ENCODE measurements around the gene INPP5A.

Gene INPP5A

DNA sequence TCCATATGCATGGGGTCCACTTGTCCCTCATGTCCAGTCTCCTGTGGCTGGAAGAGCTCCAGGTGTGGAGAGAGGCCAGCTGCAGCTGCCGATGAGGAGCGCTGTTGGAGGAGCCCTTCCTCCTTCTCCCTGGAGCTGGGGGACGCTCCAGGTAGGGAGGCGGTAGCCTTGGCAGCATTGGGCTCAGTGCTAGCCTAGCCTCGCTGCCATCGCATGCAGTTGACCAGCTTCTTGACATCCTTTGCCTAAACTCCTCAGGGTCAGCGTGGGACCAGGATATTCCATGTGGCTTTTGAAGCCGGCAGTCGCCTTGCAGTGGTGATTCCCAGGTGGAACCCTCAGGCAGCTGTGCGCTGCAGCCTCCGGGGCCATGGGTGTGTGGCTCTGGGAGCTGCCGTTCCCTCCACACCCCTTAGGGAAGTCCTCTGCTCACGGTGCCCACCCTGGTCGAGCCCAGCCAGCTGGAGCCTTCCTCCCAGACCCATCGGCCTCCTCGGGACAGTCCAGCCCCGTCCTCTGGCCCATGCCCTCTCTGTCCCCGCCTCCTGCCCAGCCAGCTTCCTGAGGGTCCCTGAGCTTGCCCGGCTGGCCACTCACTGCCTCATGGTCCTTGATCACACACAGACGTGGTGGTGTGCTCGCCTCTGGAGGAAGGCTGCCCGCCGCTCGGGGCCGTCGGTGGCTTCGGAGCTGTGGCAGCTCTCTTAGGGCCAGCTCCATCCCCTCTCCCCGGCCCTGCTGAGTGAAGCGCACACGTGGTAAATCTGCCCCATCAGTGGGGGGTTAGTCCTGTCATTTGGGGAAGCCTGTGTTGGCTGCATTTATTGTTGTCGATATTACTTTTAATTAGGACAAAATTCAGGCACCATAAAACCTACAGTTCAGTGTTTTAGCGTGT, 21.2 kb downstream of the INPP5A start:
- no peak for TF ChIP-seq POLR2A (IDR thresholded peaks at IDR 0.05; ENCODE audit: low read length)
- TF ChIP-seq GATA1 (IDR thresholded peaks at IDR 0.05; ENCODE audit: low read depth, low read length): no peak
- DNase-seq: no peak

DNA sequence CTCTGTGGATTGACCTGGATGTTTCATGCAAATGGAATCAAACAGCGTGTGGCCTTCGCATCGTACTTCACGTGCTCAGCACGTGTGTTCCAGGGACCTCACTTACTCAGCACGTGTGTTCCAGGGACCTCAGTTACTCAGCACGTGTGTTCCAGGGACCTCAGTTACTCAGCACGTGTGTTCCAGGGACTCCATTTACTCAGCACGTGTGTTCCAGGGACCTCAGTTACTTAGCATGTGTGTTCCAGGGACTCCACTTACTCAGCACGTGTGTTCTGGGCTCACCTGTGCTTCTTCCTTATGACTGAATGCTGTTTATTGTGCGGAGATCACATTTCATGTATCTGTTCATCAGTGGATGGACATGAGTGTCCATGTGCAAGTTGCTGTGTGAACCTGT, 22.0 kb downstream of the INPP5A start:
- no peak for DNase-seq
- TF ChIP-seq GATA1 (IDR thresholded peaks at IDR 0.05; ENCODE audit: low read depth, low read length) (no peak), POLR2A (IDR thresholded peaks at IDR 0.05; ENCODE audit: low read length) (no peak)

DNA sequence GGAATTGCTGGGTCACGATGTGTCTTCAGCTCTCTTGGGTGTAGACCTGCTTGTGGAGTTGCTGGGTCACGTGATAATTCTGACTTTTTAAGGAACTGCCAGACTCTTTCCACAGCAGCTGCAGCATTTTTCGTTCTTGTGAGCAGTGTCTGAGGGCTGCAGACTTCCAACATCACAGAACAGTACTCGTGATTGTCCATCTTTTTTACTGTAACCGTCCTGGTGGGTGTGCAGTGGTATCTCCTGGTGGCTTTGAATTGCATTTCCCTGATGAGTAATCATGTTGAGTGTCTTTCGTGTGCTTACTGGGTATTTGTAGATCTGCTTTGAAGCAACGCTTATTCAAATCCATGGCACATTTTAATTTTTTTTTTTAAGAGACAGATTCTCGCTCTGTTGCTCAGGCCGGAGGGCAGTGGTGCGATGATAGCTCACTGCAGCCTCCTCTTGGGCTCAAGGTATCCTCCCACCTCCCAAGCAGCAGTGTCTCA, 22.7 kb downstream of the INPP5A start:
- DNase-seq: peak; percentile 56 to 67
- TF ChIP-seq GATA1 (IDR thresholded peaks at IDR 0.05; ENCODE audit: low read depth, low read length) (no peak), POLR2A (IDR thresholded peaks at IDR 0.05; ENCODE audit: low read length) (no peak)

DNA sequence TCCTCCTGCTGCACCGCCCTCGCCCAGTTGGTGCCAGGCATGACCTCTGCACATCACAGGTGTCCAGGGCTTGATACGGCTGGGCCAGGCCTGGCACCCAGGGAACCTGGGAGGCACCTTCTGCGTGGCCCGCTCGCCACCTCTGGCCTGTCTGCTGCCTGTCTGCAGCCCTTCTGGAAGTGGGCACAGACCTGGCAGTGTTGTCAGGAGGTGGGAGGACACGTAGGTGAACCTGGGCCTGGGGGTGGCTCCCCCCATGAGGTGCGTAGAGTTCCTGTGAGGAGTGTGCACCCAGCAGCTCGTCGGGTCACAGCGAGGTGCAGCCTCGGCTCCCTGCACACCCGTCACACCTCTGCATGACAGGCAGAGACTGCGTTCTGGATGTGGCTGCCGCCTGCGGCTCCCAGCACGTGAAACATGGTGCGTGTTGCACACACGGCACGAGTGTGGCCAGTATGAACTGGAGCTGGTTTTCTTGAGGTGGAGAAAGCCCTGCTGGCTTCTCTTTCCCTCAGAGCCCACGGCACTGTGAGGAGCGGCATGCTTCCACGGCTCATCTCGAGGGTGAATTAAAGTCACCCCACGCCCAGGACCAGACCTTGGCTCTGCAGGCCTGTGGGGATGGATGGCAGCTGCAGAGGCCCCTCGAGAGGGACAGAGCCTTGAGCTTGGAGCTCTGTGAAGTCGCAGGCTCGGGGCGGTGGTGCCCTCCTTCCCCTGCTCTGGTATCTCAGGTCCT, 24.8 kb downstream of the INPP5A start:
- TF ChIP-seq GATA1 (IDR thresholded peaks at IDR 0.05; ENCODE audit: low read depth, low read length) (no peak), POLR2A (IDR thresholded peaks at IDR 0.05; ENCODE audit: low read length) (no peak)
- no peak for DNase-seq

DNA sequence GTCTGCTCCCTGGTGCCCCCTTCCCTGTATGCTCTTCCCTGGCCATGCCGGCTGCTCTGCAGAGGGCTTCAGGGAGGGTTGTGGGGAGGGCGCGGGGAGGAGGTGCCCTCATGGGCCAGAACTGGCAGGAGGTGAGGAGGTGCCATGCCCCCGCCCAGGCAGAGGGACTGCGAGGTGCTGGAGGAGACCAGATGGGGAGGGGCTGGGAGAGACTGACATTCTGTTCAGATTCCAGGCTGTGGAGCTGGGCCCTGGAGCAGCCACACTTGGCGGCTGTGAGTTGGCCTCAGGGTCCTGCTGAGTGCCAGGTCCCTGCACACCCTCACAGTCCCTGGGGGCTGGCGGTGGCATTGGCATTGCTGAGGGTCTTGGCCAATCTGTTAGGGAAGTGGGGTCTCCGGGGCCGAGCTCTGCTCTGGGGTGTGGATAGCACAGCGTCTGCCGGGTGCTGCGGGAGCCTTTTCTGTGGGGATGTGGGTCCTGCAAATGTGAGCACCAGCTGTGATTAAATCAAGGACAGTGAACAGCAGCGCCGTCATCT, 25.4 kb downstream of the INPP5A start:
- no peak for TF ChIP-seq GATA1 (IDR thresholded peaks at IDR 0.05; ENCODE audit: low read depth, low read length)
- TF ChIP-seq POLR2A (IDR thresholded peaks at IDR 0.05; ENCODE audit: low read length): no peak
- no peak for DNase-seq

DNA sequence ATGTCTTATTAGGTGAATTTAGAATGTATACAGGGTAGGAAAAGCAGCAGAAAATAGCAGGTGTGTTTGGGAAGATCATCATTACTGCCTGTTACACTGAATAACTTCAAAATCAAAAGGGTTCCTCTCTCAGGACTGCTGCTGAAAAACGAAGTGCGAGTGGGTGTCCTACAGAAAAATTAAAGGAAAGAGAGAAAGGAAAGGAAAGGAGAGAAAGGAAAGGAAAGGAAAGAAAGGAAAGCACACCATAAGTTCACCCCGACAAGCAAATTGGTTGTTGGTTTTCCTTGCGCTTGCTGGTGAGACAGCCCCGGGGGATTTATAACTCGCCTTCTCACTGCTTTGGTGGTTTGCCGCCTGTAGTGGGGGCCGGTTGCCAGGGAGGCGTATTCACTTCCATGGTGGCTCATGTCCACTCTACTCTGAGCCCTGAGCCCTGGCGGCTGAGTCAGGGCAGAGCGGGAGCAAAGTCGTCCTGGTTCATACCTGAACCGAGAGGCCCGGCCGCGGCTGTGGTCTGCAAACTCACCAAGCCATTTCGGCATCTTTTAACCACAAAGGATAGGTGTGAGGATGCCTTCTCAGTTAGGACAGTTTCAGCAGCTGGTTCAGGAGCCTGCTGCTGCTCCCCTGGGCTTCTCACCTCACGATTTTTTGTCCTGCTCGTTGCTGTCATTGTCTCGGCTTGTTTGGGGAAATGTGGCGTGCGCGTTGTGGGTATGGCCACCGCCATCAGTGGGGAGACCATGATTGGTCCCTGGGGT, 26.1 kb downstream of the INPP5A start:
- no peak for DNase-seq
- TF ChIP-seq GATA1 (IDR thresholded peaks at IDR 0.05; ENCODE audit: low read depth, low read length): no peak
- no peak for TF ChIP-seq POLR2A (IDR thresholded peaks at IDR 0.05; ENCODE audit: low read length)

DNA sequence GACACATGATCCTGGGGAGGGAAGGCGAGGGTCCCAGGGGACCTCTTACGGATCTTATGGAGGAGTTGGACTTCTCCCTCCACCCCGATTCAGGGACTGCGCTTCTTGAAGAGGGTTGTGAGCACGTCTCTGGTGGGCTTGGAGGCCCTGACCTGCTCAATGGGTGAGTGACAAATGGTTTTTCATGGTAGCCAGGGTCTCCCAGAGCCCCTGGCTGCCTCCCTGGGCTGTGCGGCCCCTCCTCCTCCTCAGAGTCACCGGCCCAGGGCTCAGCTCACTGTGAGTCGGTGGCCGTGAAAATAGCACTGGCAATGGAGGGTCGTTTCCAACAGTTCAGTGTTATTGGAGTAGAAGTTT, 26.6 kb downstream of the INPP5A start:
- DNase-seq: no peak
- TF ChIP-seq POLR2A (IDR thresholded peaks at IDR 0.05; ENCODE audit: low read length) (no peak), GATA1 (IDR thresholded peaks at IDR 0.05; ENCODE audit: low read depth, low read length) (no peak)

DNA sequence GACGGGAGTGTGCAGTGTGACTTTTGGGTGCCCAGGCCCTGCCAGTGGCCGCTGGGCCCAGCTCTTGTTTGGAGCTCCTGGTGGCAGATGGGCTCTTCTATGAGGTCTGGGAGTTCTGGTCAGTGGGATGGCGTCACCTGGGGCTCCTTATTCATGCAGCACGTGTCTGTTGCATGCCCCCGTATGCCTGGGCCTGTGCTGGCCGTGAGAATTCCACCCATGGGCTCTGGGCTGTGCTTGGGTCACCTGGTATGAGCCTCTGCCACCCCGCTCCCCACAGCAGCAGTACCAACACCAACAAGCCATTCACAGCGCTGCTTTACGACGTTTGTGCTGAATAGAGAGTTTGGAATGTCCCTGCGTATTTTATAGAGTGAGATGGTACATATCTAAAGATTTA, 27.1 kb downstream of the INPP5A start:
- DNase-seq: no peak
- TF ChIP-seq GATA1 (IDR thresholded peaks at IDR 0.05; ENCODE audit: low read depth, low read length) (no peak), POLR2A (IDR thresholded peaks at IDR 0.05; ENCODE audit: low read length) (no peak)

DNA sequence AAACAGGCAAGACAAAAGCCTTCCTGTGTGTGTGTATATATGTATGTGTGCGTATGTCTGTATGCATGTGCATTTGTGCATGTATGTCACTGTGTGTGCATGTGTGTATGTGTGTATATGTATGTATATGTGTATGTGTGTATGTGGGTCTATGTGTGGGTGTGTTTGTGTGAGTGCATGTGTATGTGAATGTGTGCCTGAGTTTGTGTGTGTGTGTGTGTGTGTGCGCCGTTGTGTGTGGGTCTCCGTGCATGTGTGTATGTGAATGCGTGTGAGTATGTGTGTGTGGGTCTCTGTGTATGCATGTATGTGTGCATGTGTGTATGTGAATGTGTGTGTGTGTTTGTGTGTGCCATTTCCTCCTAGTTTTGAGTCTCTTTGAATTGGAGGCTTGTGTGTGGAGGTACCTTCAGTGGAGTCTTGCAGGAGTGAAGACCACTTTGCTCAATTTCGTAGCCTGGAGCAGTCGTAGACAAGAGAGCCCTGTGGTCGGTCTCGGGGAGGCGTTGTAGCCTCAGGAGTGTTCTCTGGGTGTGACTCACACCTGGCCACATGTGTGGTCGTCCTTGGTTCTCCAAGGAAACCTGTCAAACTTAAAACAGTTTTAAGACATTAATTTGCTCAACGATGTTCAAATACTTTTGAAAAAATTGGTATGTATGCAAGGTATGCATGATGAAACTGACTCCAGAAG, 28.1 kb downstream of the INPP5A start:
- no peak for TF ChIP-seq GATA1 (IDR thresholded peaks at IDR 0.05; ENCODE audit: low read depth, low read length)
- TF ChIP-seq POLR2A (IDR thresholded peaks at IDR 0.05; ENCODE audit: low read length): no peak
- DNase-seq: no peak

DNA sequence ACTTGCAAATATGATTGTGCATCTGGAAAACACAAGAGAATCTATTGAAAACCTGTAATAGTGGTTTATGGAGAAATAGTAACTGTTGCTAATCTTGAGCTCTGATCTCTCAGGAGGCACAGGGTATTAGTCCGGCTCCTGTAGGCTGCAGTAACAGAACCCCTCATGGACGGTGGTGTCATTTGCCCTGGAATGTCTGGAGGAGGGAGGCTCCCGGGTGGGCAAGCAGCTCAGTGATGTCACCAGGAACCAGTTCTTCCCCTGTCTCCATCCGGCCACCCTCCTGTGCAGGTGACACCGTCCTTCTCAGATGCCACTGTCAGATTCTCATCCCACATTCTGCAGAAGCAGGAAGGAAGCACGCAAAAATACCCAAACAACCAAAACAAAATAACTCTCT, 29.3 kb downstream of the INPP5A start:
- TF ChIP-seq POLR2A (IDR thresholded peaks at IDR 0.05; ENCODE audit: low read length) (no peak), GATA1 (IDR thresholded peaks at IDR 0.05; ENCODE audit: low read depth, low read length) (no peak)
- DNase-seq: no peak

DNA sequence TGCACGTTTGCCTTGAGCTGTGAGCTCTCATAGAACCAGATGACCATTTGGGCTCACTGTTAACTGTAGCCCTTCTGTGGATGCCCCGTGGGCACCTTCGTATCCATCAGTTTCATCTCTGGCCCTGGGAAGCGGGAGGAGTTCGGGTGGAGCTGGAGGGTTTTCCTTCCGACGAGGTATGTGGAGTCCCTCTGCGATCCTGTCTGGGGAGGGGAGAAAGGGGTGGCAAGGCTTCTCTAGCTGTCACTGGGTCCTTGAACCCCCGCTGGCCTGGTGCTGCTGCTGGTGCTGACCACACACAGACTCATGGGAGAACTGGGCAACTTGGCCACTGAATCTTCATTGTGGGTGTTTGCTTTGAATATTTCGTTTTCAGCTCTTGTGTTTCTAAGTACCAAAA, 32.7 kb downstream of the INPP5A start:
- DNase-seq: no peak
- TF ChIP-seq POLR2A (IDR thresholded peaks at IDR 0.05; ENCODE audit: low read length) (no peak), GATA1 (IDR thresholded peaks at IDR 0.05; ENCODE audit: low read depth, low read length) (no peak)

DNA sequence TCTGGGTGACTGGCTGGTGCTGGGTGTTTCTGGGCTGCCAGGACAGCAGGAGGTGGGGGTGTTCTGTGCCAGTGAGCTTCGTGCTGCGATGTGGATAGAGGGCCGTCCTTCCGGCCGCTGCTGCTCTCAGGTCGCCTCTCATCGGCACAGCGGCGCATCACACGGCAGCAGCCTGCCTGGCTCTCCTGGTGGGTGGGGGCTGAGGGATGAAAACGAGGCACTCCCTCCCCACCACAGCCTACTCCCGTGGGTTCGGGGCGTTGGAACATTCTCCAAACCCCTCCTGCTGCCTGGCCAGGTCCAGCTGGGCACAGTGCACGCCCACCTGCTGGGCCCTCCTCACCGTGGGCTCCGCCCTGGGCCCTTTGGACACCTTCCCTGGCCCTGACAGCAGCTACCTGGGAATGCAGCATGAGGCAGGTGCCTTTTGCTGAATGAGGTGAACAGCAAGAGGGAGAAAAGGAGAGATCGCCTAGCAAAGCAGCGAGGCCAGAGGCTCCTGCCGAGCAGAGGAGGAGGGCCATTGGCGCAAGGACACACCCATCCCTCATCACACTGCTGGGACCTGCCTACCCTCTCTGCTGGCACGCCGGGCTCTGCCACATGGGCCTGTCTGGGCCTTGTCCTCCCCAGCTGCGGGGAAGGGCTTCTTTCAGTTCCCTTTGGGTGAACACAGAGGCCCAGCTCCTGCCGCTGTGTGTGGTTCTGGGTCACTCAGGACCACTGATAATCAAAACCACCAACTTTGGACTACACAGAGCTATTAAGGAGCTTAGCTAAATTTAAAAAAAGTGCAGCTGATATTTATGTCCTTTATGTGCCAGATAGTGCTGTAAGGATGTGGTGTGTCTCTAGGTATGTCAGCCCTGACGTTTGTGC, 33.4 kb downstream of the INPP5A start:
- no peak for TF ChIP-seq GATA1 (IDR thresholded peaks at IDR 0.05; ENCODE audit: low read depth, low read length)
- TF ChIP-seq POLR2A (IDR thresholded peaks at IDR 0.05; ENCODE audit: low read length): no peak
- no peak for DNase-seq

All from erythroblast (primary cell).